GM04503 (cell line): Measurements from ENCODE around the gene FAM131C.
"Not testable (repeated sequence)": the region's sequence is repeated elsewhere in the genome, so short reads cannot be mapped to it uniquely, and the experiment has no call there.

Experiments
- DNase-seq: peaks from one replicate; pipeline ENCODE4 v3.0.0-alpha.2; 2012; ENCODE audit warnings: low read depth

Gene FAM131C

GRCh38 chr1:16058394-16059120 lies 14.9 kb downstream of the FAM131C start:
- DNase-seq = not testable (repeated sequence)

GRCh38 chr1:16057314-16057915 lies 16.0 kb downstream of the FAM131C start:
- DNase-seq = not testable (repeated sequence)

GRCh38 chr1:16056521-16056912 lies 16.9 kb downstream of the FAM131C start:
- not testable (repeated sequence) for DNase-seq

- DNase-seq = no peak
Observed at GRCh38 chr1:16055613-16056520, 17.6 kb downstream of the FAM131C start.

- no peak for DNase-seq
Observed at GRCh38 chr1:16054598-16055540, 18.6 kb downstream of the FAM131C start.

- DNase-seq = no peak
Observed at GRCh38 chr1:16053781-16054502, 19.5 kb downstream of the FAM131C start.

GRCh38 chr1:16051949-16052348 lies 21.5 kb downstream of the FAM131C start:
- DNase-seq = not testable (repeated sequence)

- no peak for DNase-seq
Observed at GRCh38 chr1:16051039-16051438, 22.4 kb downstream of the FAM131C start.

GRCh38 chr1:16050328-16050727 lies 23.1 kb downstream of the FAM131C start:
- DNase-seq = no peak

- DNase-seq = no peak
Observed at GRCh38 chr1:16048573-16049189, 24.8 kb downstream of the FAM131C start.

DNA sequence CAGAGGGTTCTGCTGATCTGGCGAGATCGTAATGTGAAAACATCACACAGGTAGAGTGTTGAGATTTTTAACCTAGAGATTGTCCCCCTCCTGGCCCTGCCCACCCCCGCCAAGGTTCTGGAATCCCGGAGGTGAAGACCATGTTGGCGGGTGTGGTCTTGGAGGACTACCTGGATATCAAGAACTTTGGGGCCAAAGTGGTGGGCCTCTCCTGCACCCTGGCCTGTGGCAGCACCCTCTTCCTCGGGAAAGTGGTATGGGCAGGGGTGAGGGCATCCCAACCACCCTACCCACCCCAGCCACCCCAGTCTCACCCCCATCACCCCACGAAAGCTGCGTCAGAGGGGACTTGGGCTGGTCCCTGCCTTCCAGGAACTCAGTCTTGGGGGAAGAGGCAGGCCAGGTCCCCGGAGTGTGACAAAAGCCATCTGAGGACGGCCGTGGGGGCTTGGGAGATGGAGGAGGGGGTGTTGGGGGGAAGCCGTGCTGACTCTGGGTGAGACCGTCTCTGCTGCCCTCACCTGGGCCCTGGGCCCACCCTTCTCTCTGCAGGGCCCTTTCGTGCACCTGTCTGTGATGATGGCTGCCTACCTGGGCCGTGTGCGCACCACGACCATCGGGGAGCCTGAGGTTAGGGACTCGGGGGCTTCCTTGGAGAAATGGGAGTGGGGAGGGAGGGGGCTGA lies 25.5 kb downstream of the FAM131C start:
- no peak for DNase-seq

- DNase-seq = no peak
Observed at GRCh38 chr1:16046842-16047241, 26.6 kb downstream of the FAM131C start.

GRCh38 chr1:16043950-16044349 lies 29.5 kb downstream of the FAM131C start:
- DNase-seq = no peak

- DNase-seq = no peak
Observed at GRCh38 chr1:16043521-16043920, 29.9 kb downstream of the FAM131C start, which contains the start of gene CLCNKB. TSS of gene CLCNKB (plus strand) at chr1:16043782. CDS start at chr1:16044493, 711 bp downstream.

GRCh38 chr1:16042654-16043053 lies 30.8 kb downstream of the FAM131C start:
- not testable (repeated sequence) for DNase-seq

- no peak for DNase-seq
Observed at GRCh38 chr1:16042096-16042495, 31.4 kb downstream of the FAM131C start.

DNA sequence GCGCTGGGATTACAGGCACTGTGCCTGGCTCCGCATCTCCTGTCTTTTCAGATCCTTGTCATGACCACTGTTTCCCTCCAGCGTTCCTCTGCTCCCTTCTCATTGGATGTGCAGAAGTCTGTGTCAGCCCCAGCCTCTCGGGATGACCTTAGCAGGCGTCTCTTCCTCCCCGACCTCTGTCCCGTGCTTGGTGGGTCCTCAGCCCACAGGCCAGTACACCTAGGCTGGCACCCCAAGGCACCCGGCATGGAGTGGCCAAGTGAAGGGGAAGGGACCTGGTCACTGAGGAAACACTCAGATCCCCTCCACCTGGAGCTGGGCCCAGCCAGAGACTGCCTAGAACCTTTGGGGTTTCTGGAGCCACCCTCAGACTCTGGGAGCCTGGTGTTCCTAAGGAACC lies 32.3 kb downstream of the FAM131C start:
- DNase-seq = no peak

- not testable (repeated sequence) for DNase-seq
Observed at GRCh38 chr1:16039871-16040270, 33.6 kb downstream of the FAM131C start.

DNA sequence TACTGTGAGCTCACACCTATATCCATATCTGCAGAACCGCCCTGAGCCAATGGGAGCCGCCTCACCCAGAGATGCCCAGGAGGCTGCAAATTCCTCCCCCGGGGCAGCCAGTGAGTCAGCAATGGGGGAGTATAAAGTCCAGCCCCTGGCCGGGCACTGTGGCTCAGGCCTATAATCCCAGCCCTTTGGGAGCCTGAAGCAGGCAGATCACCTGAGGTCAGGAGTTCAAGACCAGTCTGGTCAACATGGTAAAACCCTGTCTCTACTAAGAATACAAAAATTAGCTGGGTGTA lies 34.9 kb downstream of the FAM131C start:
- no peak for DNase-seq

GRCh38 chr1:16036461-16036860 lies 37.0 kb downstream of the FAM131C start:
- DNase-seq = not testable (repeated sequence)
